ENCODE data around the gene CKAP5.
A peak's percentile ranks its signal among the peaks of the same experiment; 100 is the strongest.

Gene CKAP5

DNA sequence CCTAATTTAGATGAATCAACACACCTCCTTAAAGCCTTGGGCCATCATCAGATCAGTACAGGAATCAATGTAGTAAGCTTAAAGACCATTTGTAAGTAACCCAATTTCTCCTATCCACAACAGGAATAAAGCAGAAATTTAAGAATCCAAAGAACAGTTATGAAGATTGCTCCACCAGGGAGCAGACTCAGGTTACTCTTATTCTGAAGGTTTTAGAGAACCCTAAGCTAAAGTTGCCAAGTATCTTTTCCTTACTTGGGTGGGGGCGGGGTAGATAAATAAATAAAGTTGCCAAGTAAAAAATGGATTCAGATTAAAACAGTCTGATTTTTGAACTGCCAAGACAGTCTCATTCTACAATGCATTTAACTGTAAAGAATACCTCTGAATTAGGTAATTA, 18.1 kb downstream of the CKAP5 start:
- H3K27ac ChIP-seq (ENCODE audit: low read depth, low read length), result peak overlapping the region; percentile 17; the same call in 1 of the 2 replicates
- peaks cover 99% of the 10 kb centered on the region for H3K79me2 ChIP-seq (ENCODE audit: insufficient read depth, low read length)
- H3K27me3 ChIP-seq (ENCODE audit: low read length), result no peaks in the 10 kb centered on the region
- H2AFZ ChIP-seq (ENCODE audit: low read depth, low read length, severe bottlenecking), result no peak overlapping the region
- no peaks in the 10 kb centered on the region for H3K9me3 ChIP-seq (ENCODE audit: insufficient read depth, low read length)
- TF ChIP-seq, protein P1, sequence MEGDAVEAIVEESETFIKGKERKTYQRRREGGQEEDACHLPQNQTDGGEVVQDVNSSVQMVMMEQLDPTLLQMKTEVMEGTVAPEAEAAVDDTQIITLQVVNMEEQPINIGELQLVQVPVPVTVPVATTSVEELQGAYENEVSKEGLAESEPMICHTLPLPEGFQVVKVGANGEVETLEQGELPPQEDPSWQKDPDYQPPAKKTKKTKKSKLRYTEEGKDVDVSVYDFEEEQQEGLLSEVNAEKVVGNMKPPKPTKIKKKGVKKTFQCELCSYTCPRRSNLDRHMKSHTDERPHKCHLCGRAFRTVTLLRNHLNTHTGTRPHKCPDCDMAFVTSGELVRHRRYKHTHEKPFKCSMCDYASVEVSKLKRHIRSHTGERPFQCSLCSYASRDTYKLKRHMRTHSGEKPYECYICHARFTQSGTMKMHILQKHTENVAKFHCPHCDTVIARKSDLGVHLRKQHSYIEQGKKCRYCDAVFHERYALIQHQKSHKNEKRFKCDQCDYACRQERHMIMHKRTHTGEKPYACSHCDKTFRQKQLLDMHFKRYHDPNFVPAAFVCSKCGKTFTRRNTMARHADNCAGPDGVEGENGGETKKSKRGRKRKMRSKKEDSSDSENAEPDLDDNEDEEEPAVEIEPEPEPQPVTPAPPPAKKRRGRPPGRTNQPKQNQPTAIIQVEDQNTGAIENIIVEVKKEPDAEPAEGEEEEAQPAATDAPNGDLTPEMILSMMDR (IDR thresholded peaks at IDR 0.05; ENCODE audit: insufficient read depth, low read length, poor library complexity, severe bottlenecking), result no peak
- no peak for TF ChIP-seq EZH2phosphoT487 (conservative IDR thresholded peaks at IDR 0.05; ENCODE audit: low read length)
- no peaks in the 10 kb centered on the region for H3K36me3 ChIP-seq (ENCODE audit: low read length)
- peaks cover 37% of the 10 kb centered on the region for H4K20me1 ChIP-seq (ENCODE audit: low read depth, low read length)
- H3K4me3 ChIP-seq (ENCODE audit: insufficient read depth, low read length, poor library complexity, severe bottlenecking), result no peak overlapping the region
- H3K9me2 ChIP-seq (replicated peaks; ENCODE audit: insufficient read depth, low read length), result no peaks in the 10 kb centered on the region
- H3K9ac ChIP-seq (ENCODE audit: low read length), result no peak overlapping the region
- H3K4me2 ChIP-seq (ENCODE audit: low read depth, low read length, poor library complexity, severe bottlenecking), result peak overlapping the region; percentile 68
- H3F3A ChIP-seq (ENCODE audit: insufficient read depth), result peaks cover 12% of the 10 kb centered on the region; the same call in 1 of the 2 replicates

DNA sequence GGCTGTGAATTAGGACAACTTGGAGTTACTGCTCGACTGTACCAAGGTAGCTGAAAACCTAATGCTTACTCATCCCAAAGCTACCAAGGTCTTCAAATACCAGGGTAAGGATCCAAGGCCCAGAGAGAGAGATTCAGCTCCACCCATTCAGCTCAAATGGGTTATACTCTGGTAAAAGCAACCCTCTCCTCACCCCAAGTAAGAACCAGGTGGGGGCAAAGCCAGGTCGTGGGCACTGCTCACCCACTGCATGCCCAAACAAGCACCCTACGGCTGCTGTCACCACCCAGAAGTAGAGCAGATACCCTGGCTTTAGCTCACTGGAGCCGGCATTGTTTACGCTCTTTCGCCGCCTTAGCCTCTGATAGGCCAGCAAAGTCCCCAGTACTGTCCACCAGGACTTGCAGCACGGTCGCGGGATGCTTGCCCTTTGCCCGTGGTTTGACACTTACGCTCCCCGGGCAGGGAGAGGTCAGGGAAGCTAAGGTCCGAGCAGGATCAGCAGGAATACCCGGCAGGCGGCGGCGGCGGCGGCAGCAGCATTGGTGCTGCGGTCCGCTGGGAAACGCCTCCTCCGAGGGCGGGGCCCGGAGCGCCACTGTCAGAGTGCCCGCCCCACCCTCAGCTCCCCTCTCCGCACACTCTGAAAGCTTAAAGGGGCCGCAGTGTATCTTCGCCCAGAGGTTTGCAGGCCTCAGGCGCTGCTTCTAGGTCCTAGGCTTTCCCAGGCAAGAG, 19.6 kb downstream of the CKAP5 start:
- TF ChIP-seq, protein P1 (IDR thresholded peaks at IDR 0.05; ENCODE audit: insufficient read depth, low read length, poor library complexity, severe bottlenecking), result no peak
- no peak for TF ChIP-seq EZH2phosphoT487 (conservative IDR thresholded peaks at IDR 0.05; ENCODE audit: low read length)
- Histone ChIP-seq H2AFZ (ENCODE audit: low read depth, low read length, severe bottlenecking) (no peak overlapping the region), H3K4me2 (ENCODE audit: low read depth, low read length, poor library complexity, severe bottlenecking) (peak overlapping the region; percentile 68), H3K79me2 (ENCODE audit: insufficient read depth, low read length) (peaks cover 99% of the 10 kb centered on the region), H3K9me2 (replicated peaks; ENCODE audit: insufficient read depth, low read length) (no peaks in the 10 kb centered on the region), H3K9me3 (ENCODE audit: insufficient read depth, low read length) (no peaks in the 10 kb centered on the region), H3K27me3 (ENCODE audit: low read length) (no peaks in the 10 kb centered on the region), H3K36me3 (ENCODE audit: low read length) (no peaks in the 10 kb centered on the region), H3K4me3 (ENCODE audit: insufficient read depth, low read length, poor library complexity, severe bottlenecking) (peak overlapping the region; percentile 51), H3K9ac (ENCODE audit: low read length) (peak overlapping the region; percentile 42), H4K20me1 (ENCODE audit: low read depth, low read length) (peaks cover 29% of the 10 kb centered on the region), H3K27ac (ENCODE audit: low read depth, low read length) (no peak overlapping the region), H3F3A (ENCODE audit: insufficient read depth) (peaks cover 10% of the 10 kb centered on the region; the same call in 1 of the 2 replicates)

DNA sequence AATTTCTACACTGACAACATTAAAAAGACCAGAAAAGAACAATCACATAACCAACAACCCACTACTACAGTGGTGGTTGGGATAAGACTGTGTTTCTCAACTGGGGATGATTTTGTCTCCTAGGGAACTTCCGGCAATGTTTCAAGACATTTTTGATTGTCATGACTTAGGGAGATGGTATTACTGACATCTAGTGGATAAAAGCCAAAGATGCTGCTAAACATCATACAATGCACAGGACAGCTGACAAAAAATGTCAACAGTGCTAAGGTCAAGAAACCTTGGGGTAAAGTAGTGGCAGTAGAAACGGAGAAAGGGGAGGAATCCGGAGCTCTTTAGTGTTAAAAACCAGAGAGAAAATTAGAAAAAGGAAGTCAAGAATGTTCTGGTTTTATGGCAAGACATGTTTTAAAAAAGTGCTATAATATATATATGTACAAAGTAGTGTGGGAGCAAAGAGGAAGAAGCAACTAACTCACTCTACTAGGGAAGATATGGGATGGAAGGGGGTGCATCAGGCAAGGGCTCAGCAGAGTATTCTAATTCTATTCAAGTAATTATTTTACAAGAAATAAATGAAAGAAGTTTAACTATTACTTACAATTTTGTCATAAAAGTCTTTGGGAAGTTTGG, 37.2 kb downstream of the CKAP5 start:
- H4K20me1 ChIP-seq (ENCODE audit: low read depth, low read length), result no peaks in the 10 kb centered on the region
- H3K9ac ChIP-seq (ENCODE audit: low read length), result no peak overlapping the region
- no peaks in the 10 kb centered on the region for H3K79me2 ChIP-seq (ENCODE audit: insufficient read depth, low read length)
- no peak for TF ChIP-seq EZH2phosphoT487 (conservative IDR thresholded peaks at IDR 0.05; ENCODE audit: low read length)
- TF ChIP-seq, protein P1 (IDR thresholded peaks at IDR 0.05; ENCODE audit: insufficient read depth, low read length, poor library complexity, severe bottlenecking), result peak; percentile 42
- H3F3A ChIP-seq (ENCODE audit: insufficient read depth), result peaks cover 17% of the 10 kb centered on the region; the same call in 1 of the 2 replicates
- H3K27ac ChIP-seq (ENCODE audit: low read depth, low read length), result no peak overlapping the region
- H3K36me3 ChIP-seq (ENCODE audit: low read length), result peaks cover 43% of the 10 kb centered on the region
- H3K4me2 ChIP-seq (ENCODE audit: low read depth, low read length, poor library complexity, severe bottlenecking), result no peak overlapping the region
- no peaks in the 10 kb centered on the region for H3K9me3 ChIP-seq (ENCODE audit: insufficient read depth, low read length)
- no peaks in the 10 kb centered on the region for H3K27me3 ChIP-seq (ENCODE audit: low read length)
- no peak overlapping the region for H3K4me3 ChIP-seq (ENCODE audit: insufficient read depth, low read length, poor library complexity, severe bottlenecking)
- no peaks in the 10 kb centered on the region for H3K9me2 ChIP-seq (replicated peaks; ENCODE audit: insufficient read depth, low read length)
- no peak overlapping the region for H2AFZ ChIP-seq (ENCODE audit: low read depth, low read length, severe bottlenecking)

Measured in SU-DHL-6 (cell line).